Neural cell (in vitro differentiated cells): ENCODE results near the gene KCNJ5. TPM values are rescaled to one million over a fixed set of nuclear protein-coding genes. Genes with fewer than 3 reads are reported as not detected.

Experiments
- H2AFZ ChIP-seq: fragments of 200-600, 300-800 bp; sonication (generic), shearing (Covaris generic); 2 replicates; pipeline ENCODE4 v1.6.0; 2014; ENCODE audit warnings: low read depth, mild to moderate bottlenecking, antibody characterized with exemption, low read length, moderate library complexity
- H3F3A ChIP-seq: fragments of 200-600 bp; shearing (Covaris generic); 2 replicates; pipeline ENCODE4 v1.6.1; 2016; ENCODE audit warnings: mild to moderate bottlenecking, moderate library complexity, mixed read lengths, antibody characterized with exemption, low read length; ENCODE audit not compliant: insufficient read depth, poor library complexity, severe bottlenecking
- H3K27ac ChIP-seq: fragments of 200-600, 300-800 bp; sonication (generic), shearing (Covaris generic); 2 replicates; pipeline ENCODE4 v1.5.1; 2014; ENCODE audit warnings: mild to moderate bottlenecking, low read length, moderate library complexity
- H3K27me3 ChIP-seq: fragments of 300-800, 200-600 bp; sonication (generic), shearing (Covaris generic); 2 replicates; pipeline ENCODE4 v1.6.0; 2014; ENCODE audit warnings: mild to moderate bottlenecking, low read depth, low read length, moderate library complexity; ENCODE audit not compliant: insufficient read depth
- H3K36me3 ChIP-seq: fragments of 300-800, 200-600 bp; sonication (generic), shearing (Covaris generic); 2 replicates; pipeline ENCODE4 v1.5.1; 2014; ENCODE audit warnings: mild to moderate bottlenecking, antibody characterized with exemption, low read length, moderate library complexity; ENCODE audit not compliant: insufficient read depth
- H3K4me2 ChIP-seq: fragments of 300-800, 200-600 bp; sonication (generic), shearing (Covaris generic); 2 replicates; pipeline ENCODE4 v1.6.0; 2014; ENCODE audit warnings: mild to moderate bottlenecking, low read length
- H3K4me3 ChIP-seq: fragments of 300-800, 200-600 bp; sonication (generic), shearing (Covaris generic); 2 replicates; pipeline ENCODE4 v1.5.1; 2014; ENCODE audit warnings: mild to moderate bottlenecking, low read length, moderate library complexity
- H3K79me2 ChIP-seq: fragments of 200-600 bp; shearing (Covaris generic); replicated peaks from 2 replicates; pipeline ENCODE4 v1.6.0; 2014; ENCODE audit warnings: mild to moderate bottlenecking, low read length, moderate library complexity; ENCODE audit not compliant: insufficient read depth
- H3K9ac ChIP-seq: fragments of 300-800, 200-600 bp; sonication (generic), shearing (Covaris generic); 2 replicates; pipeline ENCODE4 v1.6.1; 2016; ENCODE audit warnings: mild to moderate bottlenecking, low read length, mixed read lengths
- H3K9me2 ChIP-seq: fragments of 200-600 bp; shearing (Covaris generic); 2 replicates; pipeline ENCODE4 v1.6.1; 2016; ENCODE audit warnings: mild to moderate bottlenecking, low read length, mixed read lengths; ENCODE audit not compliant: insufficient read depth
- H3K9me3 ChIP-seq: fragments of 200-600, 300-800 bp; sonication (generic), shearing (Covaris generic); 2 replicates; pipeline ENCODE4 v1.6.1; 2016; ENCODE audit warnings: mild to moderate bottlenecking, mixed run types, low read length, moderate library complexity, mixed read lengths
- H4K20me1 ChIP-seq: fragments of 200-600 bp; shearing (Covaris generic); 2 replicates; pipeline ENCODE4 v1.6.1; 2016; ENCODE audit warnings: mild to moderate bottlenecking, mixed run types; ENCODE audit not compliant: insufficient read depth
- CTCF ChIP-seq: fragments of 450-650 bp; IDR thresholded peaks from 2 replicates; pipeline ENCODE4 v1.5.1; 2014; ENCODE audit warnings: antibody characterized with exemption, mild to moderate bottlenecking, moderate library complexity; ENCODE audit not compliant: poor library complexity, severe bottlenecking
- EP300 ChIP-seq: fragments of 450-650 bp; conservative IDR thresholded peaks from 2 replicates; pipeline ENCODE4 v1.6.1; 2014; ENCODE audit warnings: antibody characterized with exemption, mild to moderate bottlenecking, moderate library complexity; ENCODE audit not compliant: poor library complexity, severe bottlenecking
- EZH2 ChIP-seq: fragments of 200-600, 300-800 bp; shearing (Covaris generic), sonication (generic); IDR thresholded peaks from 2 replicates; pipeline ENCODE4 v1.6.1; 2014; ENCODE audit warnings: antibody characterized with exemption, low read length, borderline replicate concordance, mild to moderate bottlenecking; ENCODE audit not compliant: insufficient read depth, poor library complexity, severe bottlenecking
- MXI1 ChIP-seq: fragments of 450-650 bp; conservative IDR thresholded peaks from 2 replicates; pipeline ENCODE4 v1.6.1; 2014; ENCODE audit warnings: antibody characterized with exemption, mild to moderate bottlenecking; ENCODE audit not compliant: poor library complexity, severe bottlenecking
- POLR2AphosphoS5 ChIP-seq: IDR thresholded peaks from 2 replicates; pipeline ENCODE4 v1.6.1; 2012
- RAD21 ChIP-seq: fragments of 450-650 bp; conservative IDR thresholded peaks from 2 replicates; pipeline ENCODE4 v1.6.1; 2014; ENCODE audit warnings: antibody characterized with exemption, mild to moderate bottlenecking, moderate library complexity
- REST ChIP-seq: IDR thresholded peaks from 2 replicates; pipeline ENCODE4 v1.6.1; 2012; ENCODE audit warnings: borderline replicate concordance
- SMC3 ChIP-seq: fragments of 450-650 bp; conservative IDR thresholded peaks from 2 replicates; pipeline ENCODE4 v1.6.1; 2014; ENCODE audit warnings: antibody characterized with exemption, mild to moderate bottlenecking, moderate library complexity; ENCODE audit not compliant: poor library complexity
- TAF1 ChIP-seq: IDR thresholded peaks from 2 replicates; pipeline ENCODE4 v1.6.1; 2012; ENCODE audit warnings: low read depth
- polyA plus RNA-seq: library from polyadenylated mRNA; depleted of rRNA; stranded (reverse); fragments of >200 nt; gene quantifications from 2 replicates; pipeline ENCODE4 v1.2.3, GENCODE V29; 2014

Gene KCNJ5
- polyA plus RNA-seq, 1 donor from 2014 or later: 1.1 TPM

GRCh38 chr11:128929991-128930390 lies 38.8 kb downstream of the KCNJ5 start:
- TF ChIP-seq REST (no peak), EP300 (no peak), POLR2AphosphoS5 (no peak), EZH2 (no peak), SMC3 (no peak), MXI1 (no peak), CTCF (no peak), TAF1 (no peak), RAD21 (no peak)
- Histone ChIP-seq H3K4me3 (no peak overlapping the region), H3K36me3 (no peaks in the 10 kb centered on the region), H2AFZ (no peak overlapping the region), H3K4me2 (no peak overlapping the region), H4K20me1 (no peaks in the 10 kb centered on the region), H3K9ac (no peak overlapping the region), H3K79me2 (no peaks in the 10 kb centered on the region), H3K9me2 (no peaks in the 10 kb centered on the region), H3K27ac (peak overlapping the region; percentile 27), H3F3A (peaks cover 7% of the 10 kb centered on the region), H3K9me3 (no peaks in the 10 kb centered on the region), H3K27me3 (no peaks in the 10 kb centered on the region)

- TF ChIP-seq TAF1 (no peak), RAD21 (no peak)
Measured at GRCh38 chr11:128931066-128931465, 39.9 kb downstream of the KCNJ5 start.

GRCh38 chr11:128931668-128932067 lies 40.5 kb downstream of the KCNJ5 start:
- no peaks in the 10 kb centered on the region for H3K27me3 ChIP-seq
- no peak overlapping the region for H3K4me3 ChIP-seq
- H4K20me1 ChIP-seq: no peaks in the 10 kb centered on the region
- no peaks in the 10 kb centered on the region for H3K79me2 ChIP-seq
- H3K9me3 ChIP-seq: no peaks in the 10 kb centered on the region
- TF ChIP-seq RAD21 (no peak), REST (no peak)
- no peak overlapping the region for H3K4me2 ChIP-seq
- H3F3A ChIP-seq: peaks cover 7% of the 10 kb centered on the region
- no peak overlapping the region for H2AFZ ChIP-seq
- no peaks in the 10 kb centered on the region for H3K9me2 ChIP-seq
- no peaks in the 10 kb centered on the region for H3K36me3 ChIP-seq
- no peak overlapping the region for H3K27ac ChIP-seq
- H3K9ac ChIP-seq: no peak overlapping the region

More at GRCh38 chr11:128931066-128931465, 39.9 kb downstream of the KCNJ5 start:
- Histone ChIP-seq H3K4me2 (no peak overlapping the region), H3K9ac (no peak overlapping the region), H3K79me2 (no peaks in the 10 kb centered on the region), H3K4me3 (no peak overlapping the region), H3K27me3 (no peaks in the 10 kb centered on the region), H3K27ac (no peak overlapping the region), H3F3A (peaks cover 7% of the 10 kb centered on the region), H4K20me1 (no peaks in the 10 kb centered on the region), H2AFZ (no peak overlapping the region), H3K9me2 (no peaks in the 10 kb centered on the region), H3K36me3 (no peaks in the 10 kb centered on the region), H3K9me3 (no peaks in the 10 kb centered on the region)
